ENCODE results near the gene CLNK. TPM values are rescaled to one million over a fixed set of nuclear protein-coding genes. Genes with fewer than 3 reads are reported as not detected.

Gene CLNK
- total RNA-seq, 1 experiment from 2014 or later: not detected

- DNase-seq (ENCODE audit: low read depth): no peak
These were observed 163.1 kb downstream of the CLNK start for GRCh38 chr4:10521424-10521823.

DNA sequence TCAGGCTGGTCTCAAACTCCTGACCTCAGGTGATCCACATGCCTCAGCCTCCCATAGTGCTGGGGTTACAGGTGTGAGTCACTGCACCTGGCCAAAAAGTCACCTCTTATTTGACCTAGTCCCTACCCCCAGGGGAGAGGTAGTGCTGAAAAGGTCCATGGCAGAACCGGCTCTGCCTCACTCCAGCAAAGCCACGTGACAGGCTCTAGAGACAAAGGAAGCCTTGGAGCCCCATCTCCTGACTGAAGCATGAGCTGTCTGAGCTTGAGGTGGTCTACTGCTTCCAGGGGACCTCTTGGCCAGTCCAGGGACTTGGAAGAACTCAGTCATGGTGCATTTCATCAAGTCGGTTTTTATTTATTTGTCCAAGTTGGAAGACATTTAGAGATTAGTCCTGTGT, 174.8 kb downstream of the CLNK start:
- DNase-seq (ENCODE audit: low read depth): no peak

GRCh38 chr4:10506077-10506476, 178.5 kb downstream of the CLNK start:
- no peak for DNase-seq (ENCODE audit: low read depth)

- DNase-seq (ENCODE audit: low read depth): no peak
These were observed 179.9 kb downstream of the CLNK start for GRCh38 chr4:10504570-10505179.

GRCh38 chr4:10502717-10503116, 181.9 kb downstream of the CLNK start:
- DNase-seq (ENCODE audit: low read depth): no peak

DNA sequence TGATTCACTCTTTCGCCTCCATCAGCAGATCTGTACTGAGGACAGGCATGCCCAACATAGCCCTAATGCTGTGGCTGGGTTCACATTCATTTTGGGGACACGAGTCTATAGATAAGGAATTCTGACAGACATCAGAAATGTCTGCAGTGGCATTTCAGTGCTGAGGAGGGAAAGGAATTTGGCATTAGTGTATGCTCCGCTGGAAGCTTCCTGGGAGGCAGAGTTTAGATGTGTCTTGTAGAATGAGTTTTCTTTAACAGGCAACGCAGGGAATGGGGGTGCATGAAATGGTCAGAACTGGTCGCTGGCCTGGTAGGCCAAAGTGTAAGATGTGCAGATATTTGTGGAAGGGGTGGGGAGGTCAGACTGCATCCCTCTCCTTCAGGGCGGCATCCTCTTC, 183.8 kb downstream of the CLNK start:
- no peak for DNase-seq (ENCODE audit: low read depth)

GRCh38 chr4:10496200-10496599, 188.4 kb downstream of the CLNK start:
- no peak for DNase-seq (ENCODE audit: low read depth)

GRCh38 chr4:10495651-10496050, 188.9 kb downstream of the CLNK start:
- DNase-seq (ENCODE audit: low read depth): no peak

- no peak for DNase-seq (ENCODE audit: low read depth)
These were observed 192.1 kb downstream of the CLNK start for GRCh38 chr4:10492464-10492863.

DNA sequence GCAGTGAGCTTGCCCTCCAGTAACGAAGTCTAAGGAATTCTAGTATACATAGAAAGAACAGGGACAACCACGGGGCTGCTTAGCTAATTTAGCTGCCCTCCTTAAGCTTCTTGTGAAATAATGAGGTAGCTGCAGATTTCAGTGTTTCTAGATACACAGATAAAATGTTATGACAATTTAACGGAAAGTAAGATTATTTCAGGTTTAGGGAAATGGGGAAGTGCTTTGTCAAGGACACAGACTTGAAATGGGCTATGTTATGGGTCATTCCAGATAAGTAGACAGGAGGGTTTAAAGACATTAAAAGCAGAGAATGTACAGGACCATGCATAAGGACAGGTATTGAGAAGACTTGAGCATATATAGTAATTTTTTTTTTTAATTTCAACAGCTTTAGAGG, 193.2 kb downstream of the CLNK start:
- DNase-seq (ENCODE audit: low read depth): no peak

- no peak for DNase-seq (ENCODE audit: low read depth)
These were observed 193.6 kb downstream of the CLNK start for GRCh38 chr4:10490996-10491395.

- DNase-seq (ENCODE audit: low read depth): no peak
These were observed 201.7 kb downstream of the CLNK start for GRCh38 chr4:10482913-10483312.

DNA sequence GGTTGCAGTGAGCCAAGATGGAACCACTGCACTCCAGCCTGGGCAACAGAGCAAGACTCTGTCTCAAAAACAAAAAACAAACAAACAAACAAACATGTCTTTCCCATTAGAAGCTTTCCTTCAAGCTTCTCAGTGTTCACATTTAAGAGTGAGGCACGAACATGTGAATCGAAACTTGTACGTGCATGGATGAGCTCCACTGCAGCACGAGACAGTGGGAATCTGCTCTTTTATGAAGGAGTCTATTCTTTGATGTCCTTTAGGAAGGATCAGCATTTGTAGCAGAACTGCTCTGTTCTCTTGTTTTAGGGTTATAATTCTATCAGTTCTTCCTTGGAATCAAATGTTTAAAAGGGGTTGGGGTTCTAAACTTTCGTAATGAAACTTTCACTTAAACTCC, 204.0 kb downstream of the CLNK start:
- no peak for DNase-seq (ENCODE audit: low read depth)

- no peak for DNase-seq (ENCODE audit: low read depth)
These were observed 205.9 kb downstream of the CLNK start for GRCh38 chr4:10478621-10479020.

DNA sequence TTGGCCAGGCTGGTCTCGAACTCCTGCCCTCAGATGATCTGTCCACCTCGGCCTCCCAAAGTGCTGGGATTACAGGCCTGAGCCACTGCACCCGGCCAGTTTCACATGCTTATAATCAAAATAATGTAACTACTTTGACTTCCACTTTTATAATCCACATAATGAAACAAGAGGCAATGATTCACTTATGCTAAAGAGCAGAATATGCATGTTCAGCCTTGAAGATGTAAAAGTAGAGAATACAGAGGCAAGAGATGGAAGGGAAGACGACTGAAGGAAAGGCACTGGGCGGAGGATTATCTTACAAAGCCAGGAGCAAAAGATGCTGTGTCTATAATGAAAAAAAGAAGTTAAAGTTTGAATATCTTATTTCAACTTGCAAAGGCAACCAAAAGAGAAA, 214.1 kb downstream of the CLNK start:
- DNase-seq (ENCODE audit: low read depth): no peak

GRCh38 chr4:10466161-10466560, 218.4 kb downstream of the CLNK start:
- no peak for DNase-seq (ENCODE audit: low read depth)

DNA sequence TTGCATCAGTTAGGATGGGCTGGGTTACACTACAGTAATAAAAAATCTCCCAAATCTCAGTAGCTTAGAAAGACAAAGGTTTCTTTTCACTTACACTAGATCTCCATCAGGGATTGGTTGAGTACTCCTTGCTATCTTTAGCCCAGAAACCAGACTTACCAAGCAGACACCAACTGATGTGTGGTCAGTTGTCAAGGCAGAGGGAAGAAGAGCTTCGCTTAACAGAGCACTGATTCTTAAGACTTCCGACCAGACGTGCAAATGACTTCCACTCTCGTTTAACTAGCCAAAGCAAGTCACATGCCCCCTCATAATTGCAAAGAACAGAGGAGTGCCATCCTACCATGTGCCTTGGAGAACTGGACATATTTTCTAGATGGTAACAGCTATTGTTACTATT, 221.7 kb downstream of the CLNK start:
- DNase-seq (ENCODE audit: low read depth): peak; percentile 8

GRCh38 chr4:10461850-10462400, 222.6 kb downstream of the CLNK start:
- no peak for DNase-seq (ENCODE audit: low read depth)

- DNase-seq (ENCODE audit: low read depth): peak; percentile 32
These were observed 223.3 kb downstream of the CLNK start for GRCh38 chr4:10461091-10461849.

GRCh38 chr4:10460313-10461047, 224.1 kb downstream of the CLNK start:
- no peak for DNase-seq (ENCODE audit: low read depth)

DNA sequence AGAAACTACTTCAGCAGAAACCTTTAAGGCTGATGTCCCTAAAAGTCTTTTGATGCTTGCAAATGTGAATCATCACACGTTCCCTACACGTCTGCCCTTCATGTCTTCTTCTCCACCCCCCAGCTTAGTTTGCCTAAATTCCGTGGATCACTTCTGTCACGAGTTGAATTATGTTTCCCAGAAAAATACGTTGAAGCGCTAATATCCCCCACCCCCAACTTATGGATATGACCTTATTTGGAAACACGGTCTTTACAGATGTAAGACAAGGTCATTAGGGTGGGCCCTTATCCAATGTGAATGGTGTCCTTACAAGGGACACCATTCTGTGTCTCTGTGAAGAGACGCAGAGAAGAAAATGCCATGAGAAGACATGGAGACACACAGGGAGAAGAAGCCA, 225.3 kb downstream of the CLNK start:
- no peak for DNase-seq (ENCODE audit: low read depth)

DNA sequence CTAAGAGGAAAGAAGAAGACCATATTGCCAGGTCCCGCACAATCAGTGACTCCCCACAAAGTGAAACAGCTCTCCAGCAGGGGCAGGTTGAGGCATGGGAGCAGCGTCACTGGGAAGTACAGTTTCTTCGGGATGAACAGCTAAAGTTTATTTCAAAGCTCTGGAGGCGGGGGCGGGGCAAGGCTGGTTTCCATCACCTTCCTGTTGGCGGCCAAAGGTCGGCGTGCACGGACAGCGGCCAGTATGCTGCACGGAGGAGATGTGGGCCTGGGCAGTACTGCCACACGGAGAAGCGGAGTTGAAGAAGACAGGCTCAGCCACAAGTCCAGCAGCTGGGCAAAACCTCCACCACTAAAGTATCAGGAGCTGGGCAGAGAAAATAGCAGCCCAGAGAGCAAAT, 226.4 kb downstream of the CLNK start:
- no peak for DNase-seq (ENCODE audit: low read depth)

All from RPMI7951 (cell line).